DND-41 (cell line): Measurements from ENCODE around the gene COL8A2.

ENCODE experiments used
- ATAC-seq: fragments of 200-7000 bp; cut with Tn5 transposase; 3 replicates; pipeline ENCODE4 v1.9.1; 2021; ENCODE audit warnings: low read depth; ENCODE audit not compliant: insufficient read depth
- DNase-seq: peaks from one replicate; pipeline ENCODE4 v3.0.0-alpha.2; 2020
- H2AFZ ChIP-seq: 2 replicates; pipeline ENCODE4 v1.6.0; 2012; ENCODE audit warnings: low read depth, low read length
- H3K27ac ChIP-seq: 2 replicates; pipeline ENCODE4 v1.5.1; 2012; ENCODE audit warnings: low read length, inconsistent platforms
- H3K27me3 ChIP-seq: fragments of 200-600 bp; sonication (generic); 2 replicates; pipeline ENCODE4 v1.6.0; 2012; ENCODE audit warnings: low read length, mild to moderate bottlenecking, inconsistent platforms; ENCODE audit not compliant: insufficient read depth, poor library complexity
- H3K36me3 ChIP-seq: 2 replicates; pipeline ENCODE4 v1.5.1; 2012; ENCODE audit warnings: low read length, inconsistent platforms; ENCODE audit not compliant: insufficient read depth
- H3K4me1 ChIP-seq: 2 replicates; pipeline ENCODE4 v1.5.1; 2012; ENCODE audit warnings: mild to moderate bottlenecking, low read length; ENCODE audit not compliant: insufficient read depth
- H3K4me2 ChIP-seq: 2 replicates; pipeline ENCODE4 v1.6.0; 2012; ENCODE audit warnings: mild to moderate bottlenecking, moderate library complexity, low read length, inconsistent platforms; ENCODE audit not compliant: insufficient read depth
- H3K4me3 ChIP-seq, 2 experiments: fragments of 200-600 bp in 1 of 2; shearing (Covaris generic) in 1 of 2; 2 replicates each; pipeline ENCODE4 v1.5.1; 2012 to 2016; ENCODE audit warnings: inconsistent platforms in 2 of 2, low read length in 2 of 2, mild to moderate bottlenecking in 2 of 2, low read depth in 1 of 2, moderate library complexity in 1 of 2
- H3K79me2 ChIP-seq: 2 replicates; pipeline ENCODE4 v1.6.0; 2012; ENCODE audit warnings: low read length, inconsistent platforms; ENCODE audit not compliant: insufficient read depth
- H3K9ac ChIP-seq: 2 replicates; pipeline ENCODE4 v1.6.0; 2012; ENCODE audit warnings: low read depth, mild to moderate bottlenecking, inconsistent platforms, low read length, moderate library complexity
- H3K9me3 ChIP-seq: 2 replicates; pipeline ENCODE4 v1.5.1; 2012; ENCODE audit warnings: low read length, moderate library complexity, mild to moderate bottlenecking, inconsistent platforms; ENCODE audit not compliant: insufficient read depth, severe bottlenecking
- H4K20me1 ChIP-seq: 2 replicates; pipeline ENCODE4 v1.6.0; 2012; ENCODE audit warnings: low read length; ENCODE audit not compliant: insufficient read depth
- EZH2 ChIP-seq: IDR thresholded peaks from 3 replicates; pipeline ENCODE4 v1.6.1; 2012; ENCODE audit warnings: borderline replicate concordance, low read depth, mild to moderate bottlenecking, moderate library complexity, low read length, inconsistent platforms; ENCODE audit not compliant: severe bottlenecking
- TF ChIP-seq, protein P1 (sequence below): IDR thresholded peaks from 2 replicates; pipeline ENCODE4 v1.5.1; 2012; ENCODE audit warnings: borderline replicate concordance, low read length, moderate library complexity, mild to moderate bottlenecking; ENCODE audit not compliant: poor library complexity, severe bottlenecking; ENCODE audit errors: extremely low read depth

Gene COL8A2

DNA sequence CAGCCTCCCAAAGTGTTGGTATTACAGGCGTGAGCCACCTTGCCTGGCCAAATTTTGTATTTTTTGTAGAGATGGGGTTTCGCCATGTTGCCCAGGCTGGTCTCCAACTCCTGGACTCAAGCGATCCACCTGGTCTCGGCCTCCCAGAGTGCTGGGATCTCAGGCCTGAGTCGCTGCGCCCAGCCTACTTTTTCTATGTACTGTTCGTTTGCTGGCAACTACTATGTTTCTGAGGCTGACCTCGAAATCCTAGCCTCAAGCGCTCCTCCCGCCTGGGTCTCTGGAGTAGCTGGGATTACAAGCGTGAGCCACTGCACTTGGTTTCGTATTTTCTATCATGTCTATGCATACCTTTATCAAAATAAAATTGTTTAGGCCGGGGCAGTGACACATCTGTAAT lies 41.8 kb downstream of the COL8A2 start:
- Histone ChIP-seq H3K79me2 (no peaks in the 10 kb centered on the region; the same call in 1 of the 2 replicates), H3K4me3 (no peak overlapping the region), H3K4me1 (peaks cover 13% of the 10 kb centered on the region), H3K9ac (no peak overlapping the region), H4K20me1 (no peaks in the 10 kb centered on the region), H3K27me3 (peaks cover 11% of the 10 kb centered on the region), H3K9me3 (no peaks in the 10 kb centered on the region), H3K4me2 (no peak overlapping the region), H3K36me3 (no peaks in the 10 kb centered on the region), H2AFZ (no peak overlapping the region), H3K27ac (no peak overlapping the region)
- no peak for TF ChIP-seq EZH2
- TF ChIP-seq, protein P1, sequence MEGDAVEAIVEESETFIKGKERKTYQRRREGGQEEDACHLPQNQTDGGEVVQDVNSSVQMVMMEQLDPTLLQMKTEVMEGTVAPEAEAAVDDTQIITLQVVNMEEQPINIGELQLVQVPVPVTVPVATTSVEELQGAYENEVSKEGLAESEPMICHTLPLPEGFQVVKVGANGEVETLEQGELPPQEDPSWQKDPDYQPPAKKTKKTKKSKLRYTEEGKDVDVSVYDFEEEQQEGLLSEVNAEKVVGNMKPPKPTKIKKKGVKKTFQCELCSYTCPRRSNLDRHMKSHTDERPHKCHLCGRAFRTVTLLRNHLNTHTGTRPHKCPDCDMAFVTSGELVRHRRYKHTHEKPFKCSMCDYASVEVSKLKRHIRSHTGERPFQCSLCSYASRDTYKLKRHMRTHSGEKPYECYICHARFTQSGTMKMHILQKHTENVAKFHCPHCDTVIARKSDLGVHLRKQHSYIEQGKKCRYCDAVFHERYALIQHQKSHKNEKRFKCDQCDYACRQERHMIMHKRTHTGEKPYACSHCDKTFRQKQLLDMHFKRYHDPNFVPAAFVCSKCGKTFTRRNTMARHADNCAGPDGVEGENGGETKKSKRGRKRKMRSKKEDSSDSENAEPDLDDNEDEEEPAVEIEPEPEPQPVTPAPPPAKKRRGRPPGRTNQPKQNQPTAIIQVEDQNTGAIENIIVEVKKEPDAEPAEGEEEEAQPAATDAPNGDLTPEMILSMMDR: no peak
- DNase-seq (no peak), ATAC-seq (no peak)

DNA sequence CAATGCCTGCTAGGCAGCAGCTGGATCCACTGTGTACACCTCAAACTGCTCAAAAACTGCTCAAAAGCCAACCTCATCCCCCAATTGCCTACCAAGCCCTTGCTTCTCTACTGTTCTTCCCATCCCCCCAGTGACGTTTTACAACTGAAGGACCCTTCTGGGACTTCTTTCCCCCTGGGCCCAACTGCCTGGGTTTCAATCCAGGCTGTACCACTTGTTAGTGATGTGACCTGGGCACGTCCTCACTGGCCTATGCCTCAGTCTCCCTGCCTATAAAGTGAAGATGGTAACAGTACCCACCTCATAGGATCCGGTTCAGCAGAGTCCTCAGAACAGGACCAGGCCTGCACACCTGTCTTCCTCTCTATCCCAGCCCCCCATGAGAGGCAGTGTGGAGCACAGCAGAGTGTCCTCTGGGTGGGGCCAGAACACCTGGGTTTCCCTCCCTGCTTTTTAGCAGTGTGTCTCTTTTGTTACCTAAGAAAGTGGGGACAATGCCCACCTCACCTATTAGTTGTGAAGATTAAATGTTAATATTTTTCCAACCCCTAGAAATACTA lies 43.0 kb downstream of the COL8A2 start:
- H3K4me2 ChIP-seq: no peak overlapping the region
- no peaks in the 10 kb centered on the region for H4K20me1 ChIP-seq
- H3K27ac ChIP-seq: no peak overlapping the region
- no peaks in the 10 kb centered on the region for H3K36me3 ChIP-seq
- no peak overlapping the region for H2AFZ ChIP-seq
- DNase-seq (no peak), ATAC-seq (no peak)
- TF ChIP-seq, protein P1: no peak
- TF ChIP-seq EZH2: no peak
- H3K9me3 ChIP-seq: no peaks in the 10 kb centered on the region
- peaks cover 11% of the 10 kb centered on the region for H3K27me3 ChIP-seq
- H3K79me2 ChIP-seq: no peaks in the 10 kb centered on the region
- H3K4me1 ChIP-seq: peaks cover 7% of the 10 kb centered on the region; the same call in 1 of the 2 replicates
- no peak overlapping the region for H3K4me3 ChIP-seq
- H3K9ac ChIP-seq: no peak overlapping the region

DNA sequence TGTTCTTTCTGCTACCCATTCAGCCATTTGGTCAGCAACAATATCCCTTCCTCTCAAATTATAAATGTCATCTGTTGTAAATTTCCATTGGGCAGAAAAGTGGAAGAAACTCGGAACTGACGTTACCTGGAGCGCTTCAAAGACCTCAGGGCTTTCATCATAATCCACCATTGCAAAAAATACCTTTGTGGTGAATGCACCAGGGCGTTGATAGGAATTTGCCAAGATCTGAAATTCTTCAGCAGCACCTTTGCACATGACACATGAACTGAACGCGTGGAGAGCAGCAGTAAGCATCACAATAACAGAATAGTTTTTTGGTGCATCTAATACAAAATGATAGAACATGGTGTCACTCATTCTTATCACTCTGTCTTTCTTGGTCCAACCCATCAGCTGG lies 44.2 kb downstream of the COL8A2 start:
- Histone ChIP-seq H3K4me1 (peaks cover 7% of the 10 kb centered on the region; the same call in 1 of the 2 replicates), H2AFZ (no peak overlapping the region), H3K79me2 (no peaks in the 10 kb centered on the region), H3K4me3 (no peak overlapping the region), H4K20me1 (no peaks in the 10 kb centered on the region), H3K4me2 (no peak overlapping the region), H3K9me3 (no peaks in the 10 kb centered on the region), H3K36me3 (no peaks in the 10 kb centered on the region), H3K27ac (no peak overlapping the region), H3K27me3 (peaks cover 11% of the 10 kb centered on the region), H3K9ac (no peak overlapping the region)
- TF ChIP-seq, protein P1: no peak
- TF ChIP-seq EZH2: no peak
- no peak for DNase-seq
- ATAC-seq: no peak

DNA sequence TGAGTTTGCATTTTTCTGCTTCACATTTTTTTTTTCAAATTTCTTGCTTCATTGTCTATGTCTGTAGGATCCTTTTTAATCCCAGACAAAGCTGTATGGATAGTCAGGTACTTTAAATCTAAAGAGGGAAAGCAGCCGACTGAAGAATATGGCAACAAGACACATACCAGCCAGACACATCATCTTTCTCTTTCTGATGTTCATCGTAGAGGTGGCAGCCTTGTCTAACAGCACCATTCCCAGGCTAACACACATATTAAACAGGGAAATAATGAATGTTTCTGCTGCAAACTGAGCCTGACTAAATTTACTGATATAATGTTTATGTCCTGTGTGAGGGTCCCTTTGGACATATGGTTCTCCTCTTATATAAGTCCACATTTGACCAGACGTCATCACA lies 44.8 kb downstream of the COL8A2 start:
- Histone ChIP-seq H3K27me3 (peaks cover 11% of the 10 kb centered on the region), H2AFZ (no peak overlapping the region), H3K27ac (no peak overlapping the region), H3K4me2 (no peak overlapping the region), H3K79me2 (no peaks in the 10 kb centered on the region), H3K9me3 (no peaks in the 10 kb centered on the region), H4K20me1 (no peaks in the 10 kb centered on the region), H3K4me3 (no peak overlapping the region), H3K4me1 (peaks cover 7% of the 10 kb centered on the region; the same call in 1 of the 2 replicates), H3K9ac (no peak overlapping the region), H3K36me3 (no peaks in the 10 kb centered on the region)
- no peak for DNase-seq
- TF ChIP-seq, protein P1: no peak
- no peak for TF ChIP-seq EZH2
- no peak for ATAC-seq
